Measurements from ENCODE around the gene PPP1R16B.

Gene PPP1R16B

DNA sequence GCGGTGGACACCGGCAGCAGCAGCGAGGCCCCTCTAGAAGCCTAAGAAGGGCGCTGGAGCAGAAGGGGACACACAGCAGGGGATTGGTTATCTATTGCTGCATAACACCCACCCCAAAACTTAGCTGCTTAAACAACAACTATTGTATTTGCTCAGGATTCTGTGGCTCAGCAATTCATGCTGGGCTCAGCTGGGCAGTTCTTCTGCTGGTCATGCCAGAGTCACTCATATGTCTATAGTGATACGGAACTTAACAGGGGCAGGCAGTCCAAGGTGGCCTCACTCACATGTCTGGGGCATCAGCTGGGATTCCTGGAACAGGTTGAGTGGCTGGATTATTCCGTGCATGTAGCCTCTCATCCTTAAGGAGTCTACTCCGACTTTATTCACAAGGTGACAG is 17.6 kb upstream of the PPP1R16B start:
- Histone ChIP-seq H3K27me3 (ENCODE audit: insufficient read depth, low read depth) (no peaks in the 10 kb centered on the region), H2AFZ (ENCODE audit: low read depth) (no peak overlapping the region), H4K20me1 (ENCODE audit: insufficient read depth) (no peaks in the 10 kb centered on the region), H3K4me3 (IDR thresholded peaks at IDR 0.05; ENCODE audit: insufficient read depth, low read depth, low read length) (no peak overlapping the region), H3K4me1 (ENCODE audit: low read depth, poor library complexity, severe bottlenecking) (no peaks in the 10 kb centered on the region), H3K79me2 (ENCODE audit: insufficient read depth, low read depth) (no peaks in the 10 kb centered on the region), H3K27ac (no peak overlapping the region), H3K4me2 (no peak overlapping the region), H3K36me3 (ENCODE audit: insufficient read depth) (no peaks in the 10 kb centered on the region), H3K9ac (no peak overlapping the region)
- no peak for TF ChIP-seq CTCF (conservative IDR thresholded peaks at IDR 0.05; ENCODE audit: low read depth, low read length)

DNA sequence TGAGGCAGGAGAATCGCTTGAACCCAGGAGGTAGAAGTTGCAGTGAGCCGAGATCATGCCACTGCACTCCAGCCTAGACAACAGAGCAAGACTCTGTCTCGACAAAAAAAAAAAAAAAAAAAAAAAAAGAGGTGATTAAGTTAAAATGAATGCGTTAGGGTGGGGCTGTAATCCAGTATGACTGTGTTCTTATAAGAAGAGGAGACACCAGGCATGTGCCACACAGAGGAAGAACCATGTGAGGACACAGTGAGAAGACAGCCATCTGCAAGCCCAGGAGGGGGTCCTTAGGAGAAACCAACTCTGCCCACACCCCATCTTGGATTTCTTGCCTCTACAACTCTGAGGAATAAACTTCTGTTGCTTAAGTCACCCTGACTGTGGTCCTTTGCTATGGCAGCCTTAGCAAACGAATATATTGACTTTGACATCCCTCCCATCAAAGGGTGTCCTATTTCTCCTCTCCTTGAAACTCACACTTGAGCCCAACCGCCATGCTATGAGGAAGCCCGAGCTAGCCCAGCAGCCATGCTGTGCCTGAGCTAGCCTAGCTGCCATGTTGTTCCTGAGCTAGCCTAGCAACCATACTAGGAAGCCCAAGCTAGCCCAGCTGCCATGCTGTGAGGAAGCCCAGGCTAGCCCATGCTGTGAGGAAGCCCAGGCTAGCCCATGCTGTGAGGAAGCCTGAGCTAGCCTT is 15.8 kb upstream of the PPP1R16B start:
- Histone ChIP-seq H3K4me1 (ENCODE audit: low read depth, poor library complexity, severe bottlenecking) (no peaks in the 10 kb centered on the region), H3K4me3 (IDR thresholded peaks at IDR 0.05; ENCODE audit: insufficient read depth, low read depth, low read length) (no peak overlapping the region), H3K9ac (no peak overlapping the region), H3K27ac (no peak overlapping the region), H4K20me1 (ENCODE audit: insufficient read depth) (no peaks in the 10 kb centered on the region), H3K79me2 (ENCODE audit: insufficient read depth, low read depth) (no peaks in the 10 kb centered on the region), H3K36me3 (ENCODE audit: insufficient read depth) (no peaks in the 10 kb centered on the region), H2AFZ (ENCODE audit: low read depth) (no peak overlapping the region), H3K4me2 (no peak overlapping the region), H3K27me3 (ENCODE audit: insufficient read depth, low read depth) (no peaks in the 10 kb centered on the region)
- TF ChIP-seq CTCF (conservative IDR thresholded peaks at IDR 0.05; ENCODE audit: low read depth, low read length), result no peak

DNA sequence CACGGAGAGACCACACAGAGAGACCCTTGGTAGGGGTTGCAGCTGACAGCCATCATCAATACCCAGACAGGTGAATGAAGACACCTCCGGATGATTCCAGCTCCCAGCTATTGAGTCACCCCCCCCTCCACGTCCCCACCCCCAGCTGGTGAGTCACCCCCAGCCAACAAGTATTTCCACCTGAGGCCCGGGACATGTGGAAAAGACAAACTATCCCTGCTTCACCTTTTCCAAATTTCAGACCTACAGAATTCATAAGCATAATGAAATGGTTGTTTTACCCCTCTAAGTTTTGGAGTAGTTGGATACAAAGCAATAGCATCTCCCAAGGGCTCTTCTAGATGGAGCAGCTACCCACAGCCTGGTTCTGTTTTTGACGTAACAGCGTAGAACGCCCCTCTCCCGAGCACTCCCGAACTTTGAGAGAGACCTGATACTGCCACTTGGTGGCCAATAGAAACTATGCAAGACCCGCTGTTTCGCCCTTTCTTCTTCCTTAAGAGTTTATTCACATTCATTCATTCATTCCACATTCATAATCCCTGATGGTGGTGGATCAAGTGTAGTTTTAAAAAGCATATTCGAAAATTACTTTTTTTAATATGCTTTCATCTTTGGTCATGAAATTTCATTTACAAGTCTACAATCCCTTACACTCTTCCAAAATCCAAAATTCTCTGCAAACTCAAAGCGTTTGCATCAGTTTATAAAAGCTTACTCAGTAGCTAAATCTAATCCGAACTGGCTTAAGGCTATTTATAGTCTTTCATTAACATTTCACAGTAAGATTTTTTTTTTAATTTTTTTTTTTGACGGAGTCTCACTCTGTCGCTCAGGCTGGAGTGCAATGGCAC is 15.1 kb upstream of the PPP1R16B start:
- Histone ChIP-seq H3K27me3 (ENCODE audit: insufficient read depth, low read depth) (no peaks in the 10 kb centered on the region), H4K20me1 (ENCODE audit: insufficient read depth) (no peaks in the 10 kb centered on the region), H3K9ac (no peak overlapping the region), H3K79me2 (ENCODE audit: insufficient read depth, low read depth) (no peaks in the 10 kb centered on the region), H3K36me3 (ENCODE audit: insufficient read depth) (no peaks in the 10 kb centered on the region), H2AFZ (ENCODE audit: low read depth) (no peak overlapping the region), H3K4me3 (IDR thresholded peaks at IDR 0.05; ENCODE audit: insufficient read depth, low read depth, low read length) (no peak overlapping the region), H3K4me1 (ENCODE audit: low read depth, poor library complexity, severe bottlenecking) (no peaks in the 10 kb centered on the region), H3K4me2 (no peak overlapping the region), H3K27ac (no peak overlapping the region)
- TF ChIP-seq CTCF (conservative IDR thresholded peaks at IDR 0.05; ENCODE audit: low read depth, low read length), result peak; percentile 83

GRCh38 chr20:38791291-38791690 is 14.2 kb upstream of the PPP1R16B start:
- no peak for TF ChIP-seq CTCF (conservative IDR thresholded peaks at IDR 0.05; ENCODE audit: low read depth, low read length)
- Histone ChIP-seq H3K27me3 (ENCODE audit: insufficient read depth, low read depth) (no peaks in the 10 kb centered on the region), H3K36me3 (ENCODE audit: insufficient read depth) (no peaks in the 10 kb centered on the region), H2AFZ (ENCODE audit: low read depth) (no peak overlapping the region), H3K79me2 (ENCODE audit: insufficient read depth, low read depth) (no peaks in the 10 kb centered on the region), H3K4me3 (IDR thresholded peaks at IDR 0.05; ENCODE audit: insufficient read depth, low read depth, low read length) (no peak overlapping the region), H4K20me1 (ENCODE audit: insufficient read depth) (no peaks in the 10 kb centered on the region), H3K4me2 (no peak overlapping the region), H3K27ac (no peak overlapping the region), H3K9ac (no peak overlapping the region), H3K4me1 (ENCODE audit: low read depth, poor library complexity, severe bottlenecking) (no peaks in the 10 kb centered on the region)
